GM10266 (cell line): ENCODE results near the gene ST8SIA1.

ENCODE experiments used
- DNase-seq: peaks from one replicate; pipeline ENCODE4 v3.0.0; 2012; ENCODE audit errors: extremely low spot score
- CTCF ChIP-seq: IDR thresholded peaks from 2 replicates; pipeline ENCODE4 v1.5.1; 2012; ENCODE audit warnings: mild to moderate bottlenecking, low read depth; ENCODE audit not compliant: control insufficient read depth, insufficient read depth; ENCODE audit errors: missing control alignments

Gene ST8SIA1

GRCh38 chr12:22190969-22191368 is 143.5 kb downstream of the ST8SIA1 start:
- no peak for DNase-seq
- no peak for TF ChIP-seq CTCF

- DNase-seq = no peak
- no peak for TF ChIP-seq CTCF
Measured at GRCh38 chr12:22188431-22188830, 146.1 kb downstream of the ST8SIA1 start.

GRCh38 chr12:22180705-22181104 is 153.8 kb downstream of the ST8SIA1 start:
- no peak for DNase-seq
- TF ChIP-seq CTCF = no peak

DNA sequence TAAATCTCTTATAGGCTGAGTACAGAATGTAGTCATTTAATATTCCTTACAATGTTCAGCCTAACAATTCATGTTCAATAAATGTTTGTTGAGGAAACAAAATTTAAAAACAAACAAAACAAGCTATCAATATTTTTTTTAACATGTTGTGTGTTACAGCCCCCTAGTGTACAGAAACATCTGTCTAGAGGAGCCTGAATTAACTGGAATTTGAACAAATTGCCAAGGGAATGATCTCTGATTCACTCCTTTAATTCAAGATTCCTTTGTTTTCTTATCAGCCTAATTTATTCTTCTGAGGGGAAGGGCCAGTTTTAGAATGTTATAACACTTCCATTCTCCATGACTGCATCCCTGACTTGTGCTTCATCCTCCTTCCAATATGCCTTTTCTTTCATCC is 161.3 kb downstream of the ST8SIA1 start:
- TF ChIP-seq CTCF = no peak
- DNase-seq = no peak

DNA sequence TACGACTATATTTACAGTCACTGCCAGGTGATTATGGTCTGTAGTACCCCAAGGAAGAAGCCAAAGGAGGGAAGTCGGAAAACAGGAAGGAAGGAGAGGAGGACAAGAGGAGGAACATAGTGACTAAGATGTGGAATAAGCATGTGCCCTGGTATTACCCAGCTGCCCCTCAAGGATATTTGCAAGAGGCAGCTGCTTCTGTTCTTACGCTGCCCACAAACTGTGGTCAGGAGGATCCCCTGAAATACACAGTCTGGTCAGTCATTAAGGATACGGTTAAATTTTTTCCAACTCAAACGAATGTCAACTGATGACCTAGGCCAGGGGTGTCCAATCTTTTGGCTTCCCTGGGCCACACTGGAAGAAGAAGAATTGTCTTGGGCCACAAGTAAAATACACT is 162.0 kb downstream of the ST8SIA1 start:
- TF ChIP-seq CTCF = no peak

GRCh38 chr12:22169376-22169775 is 165.1 kb downstream of the ST8SIA1 start:
- no peak for TF ChIP-seq CTCF
- DNase-seq = no peak

More for the DNA sequence above, 162.0 kb downstream of the ST8SIA1 start:
- no peak for DNase-seq

DNA sequence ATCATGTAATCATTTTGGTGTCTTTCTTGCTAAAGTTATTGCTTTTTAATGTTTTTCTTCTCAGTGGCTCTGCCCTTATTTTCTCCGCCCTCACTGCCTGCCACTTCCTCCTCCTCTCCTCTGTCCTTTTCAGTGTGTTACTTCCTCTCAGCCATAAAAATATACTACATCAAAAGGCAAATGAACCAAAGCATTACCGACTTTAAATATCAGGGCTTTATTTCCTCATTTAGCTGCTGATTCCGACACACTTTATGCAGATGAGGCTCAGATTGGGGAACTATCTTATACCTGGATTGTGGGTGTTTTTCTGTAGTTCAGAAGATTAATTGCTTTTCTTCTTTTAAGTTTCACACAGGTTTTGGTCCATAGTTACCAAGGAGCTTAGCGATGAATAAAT is 170.4 kb downstream of the ST8SIA1 start:
- DNase-seq = no peak
- TF ChIP-seq CTCF = no peak
